Stimulated activated CD8-positive, alpha-beta memory T cell treated with anti-CD3 and anti-CD28 coated beads, Interleukin-15, amount 100 ng/mL, for 1 hour (primary cell): ENCODE results near the gene MRTFA.
A peak's percentile ranks its signal among the peaks of the same experiment; 100 is the strongest.
"Not testable (repeated sequence)": the region's sequence is repeated elsewhere in the genome, so short reads cannot be mapped to it uniquely, and the experiment has no call there.

ENCODE experiments used
- DNase-seq: peaks from one replicate; pipeline ENCODE4 v3.0.0-alpha.2; 2020; ENCODE audit warnings: low read depth

MRTFA gene

DNA sequence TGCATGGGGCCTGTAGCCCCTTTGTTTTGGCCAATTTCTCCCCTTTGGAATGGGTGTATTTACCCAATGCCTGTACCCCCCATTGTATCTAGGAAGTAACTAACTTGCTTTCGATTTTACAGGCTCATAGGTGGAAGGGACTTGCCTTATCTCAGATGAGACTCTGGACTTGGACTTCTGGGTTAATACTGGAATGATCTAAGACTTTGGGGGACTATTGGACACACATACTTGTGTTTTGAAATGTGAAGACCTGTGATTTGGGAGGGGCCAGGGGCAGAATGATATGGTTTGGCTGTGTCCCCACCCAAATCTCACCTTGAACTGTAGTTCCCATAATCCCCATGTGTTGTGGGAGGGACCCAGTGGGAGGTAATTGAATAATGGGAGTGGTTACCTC is 82.5 kb downstream of the MRTFA start:
- not testable (repeated sequence) for DNase-seq

DNA sequence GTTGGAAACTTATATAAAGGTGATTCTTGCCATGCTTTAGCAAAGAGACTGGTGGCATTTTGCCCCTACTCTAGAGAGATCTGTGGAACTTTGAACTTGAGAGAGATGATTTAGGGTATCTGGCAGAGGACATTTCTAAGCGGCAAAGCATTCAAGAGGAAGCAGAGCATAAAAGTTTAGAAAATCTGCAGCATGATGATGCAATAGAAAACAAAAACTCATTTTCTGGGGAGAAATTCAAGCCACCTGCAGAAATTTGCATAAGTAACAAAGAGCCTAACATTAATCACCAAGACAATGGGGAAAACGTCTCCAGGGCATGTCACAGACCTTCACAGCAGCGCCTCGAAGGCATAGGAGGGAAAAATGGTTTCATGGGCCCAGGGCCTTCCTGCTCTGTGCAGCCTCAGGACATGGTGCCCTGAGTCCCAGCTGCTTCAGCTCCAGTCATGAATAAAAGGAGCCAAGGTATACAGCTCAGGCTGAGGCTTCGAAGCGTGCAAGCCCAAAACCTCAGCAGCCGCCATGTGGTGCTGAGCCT is 83.4 kb downstream of the MRTFA start:
- no peak for DNase-seq

DNA sequence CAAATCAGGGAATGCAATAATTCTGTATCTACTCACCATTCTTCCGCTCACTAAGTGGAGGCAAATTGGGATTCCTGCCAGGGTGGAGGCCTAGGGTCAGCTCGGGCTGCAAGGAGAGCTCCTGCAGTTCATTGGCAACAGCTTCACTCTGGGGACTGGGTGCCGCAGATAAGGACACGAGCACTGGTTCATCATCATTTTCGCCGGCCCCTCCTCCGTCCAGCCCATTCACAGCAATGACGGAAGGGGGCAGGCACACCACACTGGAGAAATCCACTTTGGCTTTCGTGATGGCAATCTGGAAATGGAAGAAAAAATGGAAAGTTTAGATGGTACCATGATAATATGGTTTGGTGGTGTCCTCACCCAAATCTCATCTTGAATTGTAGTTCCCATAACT is 84.4 kb downstream of the MRTFA start:
- no peak for DNase-seq

DNA sequence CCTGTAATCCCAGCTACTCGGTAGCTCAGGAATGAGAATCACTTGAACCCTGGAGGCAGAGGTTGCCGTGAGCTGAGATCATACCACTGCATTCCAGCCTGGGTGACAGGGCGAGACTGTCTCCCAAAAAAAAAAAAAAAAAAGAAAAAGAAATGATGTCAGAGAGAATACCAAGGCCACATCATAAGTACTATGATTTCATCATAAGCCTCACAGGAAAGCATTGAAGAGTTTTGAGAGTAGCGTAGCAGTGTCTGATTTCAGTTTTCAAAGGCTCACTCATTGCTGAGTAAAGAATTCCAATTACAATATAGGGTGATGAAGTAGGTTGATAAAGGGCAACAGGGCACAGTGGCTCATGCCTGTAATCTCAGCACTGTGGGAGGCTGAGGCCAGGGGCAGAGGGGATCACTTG is 88.8 kb downstream of the MRTFA start:
- DNase-seq: no peak

DNA sequence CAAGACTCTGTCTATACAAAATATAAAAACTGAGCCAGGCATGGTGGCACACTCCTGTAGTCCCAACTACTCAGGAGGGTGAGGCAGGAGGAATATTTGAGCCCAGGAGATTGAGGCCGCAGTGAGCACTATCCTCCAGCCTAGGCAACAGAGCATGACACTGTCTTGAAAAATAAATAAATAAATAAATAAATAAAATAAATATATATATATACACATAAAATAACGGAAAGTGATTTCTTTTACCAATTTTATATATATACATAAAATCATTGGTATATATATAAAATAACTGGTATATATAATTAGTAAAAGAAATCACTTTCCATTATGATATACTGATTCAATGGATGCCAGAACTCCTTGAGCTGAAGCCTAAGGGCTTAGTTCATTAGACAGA is 91.8 kb downstream of the MRTFA start:
- no peak for DNase-seq

DNA sequence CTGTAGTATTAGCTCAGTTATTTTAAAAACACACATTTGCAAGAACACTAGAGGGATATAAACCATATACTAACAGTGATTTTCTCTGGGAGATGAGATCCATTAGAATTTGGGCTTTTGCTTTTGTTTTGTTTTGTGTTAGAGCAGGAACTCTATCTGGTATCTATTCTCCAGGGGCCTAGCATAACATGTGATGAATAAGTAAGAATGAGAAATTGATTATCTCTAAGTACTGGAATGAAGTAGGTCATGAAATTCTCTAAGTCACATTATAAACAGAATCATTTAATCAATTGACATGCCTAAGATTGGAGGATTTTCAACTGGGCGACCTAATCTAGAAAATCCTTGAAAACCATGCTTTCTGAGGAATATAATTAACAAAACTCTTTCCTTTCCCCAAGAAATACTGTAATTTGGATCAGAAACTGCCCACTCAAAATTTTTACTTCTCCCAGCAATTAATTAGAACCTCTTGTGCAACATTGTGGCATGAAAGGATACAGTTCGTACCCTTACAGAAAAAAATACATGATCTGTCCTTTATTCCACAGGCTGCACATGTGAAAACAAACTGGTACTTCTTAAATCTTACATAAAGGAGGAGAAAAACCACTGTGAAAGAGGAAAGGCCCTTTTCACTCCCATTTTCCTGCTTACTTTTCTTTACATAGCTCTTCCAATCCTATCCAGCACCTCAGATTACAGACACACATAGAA is 93.5 kb downstream of the MRTFA start:
- DNase-seq: no peak

DNA sequence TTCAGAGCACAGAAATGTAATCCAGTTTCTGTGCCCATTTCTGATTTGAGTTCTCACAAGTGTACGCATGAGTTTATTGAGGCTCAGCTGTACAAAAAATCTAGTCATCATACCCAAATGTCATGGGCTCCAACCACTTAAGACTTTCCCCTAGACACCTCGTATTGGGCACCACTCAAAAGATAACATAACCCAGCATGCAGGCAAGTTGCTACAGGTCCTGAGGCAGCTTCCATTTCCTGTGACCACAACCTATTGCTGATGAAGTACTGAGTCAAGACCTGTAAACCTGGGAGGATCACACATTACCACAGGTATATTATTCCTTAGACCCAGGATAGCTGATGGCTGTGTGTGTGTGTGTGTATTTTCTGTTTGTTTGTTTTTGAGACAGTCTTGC is 95.2 kb downstream of the MRTFA start:
- DNase-seq: no peak

DNA sequence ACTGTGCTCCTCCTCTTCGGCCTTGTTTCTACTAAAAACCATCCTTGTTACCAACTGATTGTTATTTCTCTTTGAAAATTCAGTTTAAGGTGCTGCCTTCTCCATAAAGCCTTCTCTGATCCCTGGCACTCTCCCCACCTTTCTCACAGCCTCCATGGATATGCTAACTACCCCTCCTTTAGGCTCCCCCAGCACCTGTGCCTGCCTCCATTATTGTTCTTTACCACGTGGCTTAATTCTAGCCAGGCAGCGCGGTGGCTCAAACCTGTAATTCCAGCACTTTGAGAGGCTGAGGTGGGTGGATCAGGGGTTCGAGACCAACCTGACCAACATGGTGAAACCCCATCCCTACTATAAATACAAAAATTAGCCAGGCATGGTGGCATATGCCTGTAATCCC is 96.3 kb downstream of the MRTFA start:
- DNase-seq: no peak

DNA sequence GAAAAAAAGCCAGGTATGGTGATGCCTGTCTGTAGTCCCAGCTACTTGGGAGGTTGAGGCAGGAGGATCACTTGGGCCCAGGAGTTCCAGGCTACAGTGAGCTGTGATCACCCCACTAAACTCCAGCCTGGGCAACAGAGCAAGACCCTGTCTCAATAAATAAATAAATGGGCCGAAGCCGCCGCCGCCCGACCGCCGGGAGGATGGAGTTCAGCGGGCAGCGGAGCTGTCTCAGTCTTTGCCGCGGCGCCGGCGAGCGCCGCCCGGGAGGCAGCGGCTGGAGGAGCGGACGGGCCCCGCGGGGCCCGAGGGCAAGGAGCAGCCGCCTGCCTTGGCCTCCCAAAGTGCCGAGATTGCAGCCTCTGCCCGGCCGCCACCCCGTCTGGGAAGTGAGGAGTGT is 100.4 kb downstream of the MRTFA start:
- not testable (repeated sequence) for DNase-seq

DNA sequence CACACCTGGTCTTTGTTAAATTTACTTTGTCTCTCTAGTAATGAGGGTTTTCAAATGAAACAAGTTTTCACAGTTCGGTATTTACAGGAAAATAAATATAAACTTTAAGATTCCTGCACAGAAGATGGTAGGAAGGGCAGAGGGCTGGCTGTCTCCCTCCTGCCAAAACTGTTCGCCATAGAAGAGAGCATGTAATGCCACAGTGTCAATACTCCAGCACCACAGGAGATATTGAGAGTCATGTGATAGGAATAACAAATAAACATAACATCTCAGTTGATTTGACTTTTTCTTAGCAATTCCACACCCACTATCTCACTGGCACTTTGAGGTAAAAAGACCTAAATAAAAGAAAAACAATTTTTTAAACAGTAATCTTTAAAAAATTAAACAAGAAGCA is 100.9 kb downstream of the MRTFA start:
- no peak for DNase-seq

DNA sequence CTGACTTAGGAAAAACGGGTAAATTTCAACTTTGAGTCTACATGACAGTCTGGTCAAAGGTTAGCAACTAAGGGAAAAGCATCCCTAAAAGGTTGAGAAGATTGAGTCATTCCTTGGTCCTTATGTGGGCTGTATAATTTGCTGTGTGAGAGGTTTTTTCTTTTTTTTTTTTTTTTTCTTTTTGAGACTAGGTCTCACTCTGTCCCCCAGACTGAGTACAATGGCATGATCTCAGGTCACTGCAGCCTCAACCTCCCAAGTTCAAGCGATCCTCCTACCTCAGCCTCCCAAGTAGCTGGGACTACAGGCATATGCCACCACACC is 101.4 kb downstream of the MRTFA start:
- no peak for DNase-seq

DNA sequence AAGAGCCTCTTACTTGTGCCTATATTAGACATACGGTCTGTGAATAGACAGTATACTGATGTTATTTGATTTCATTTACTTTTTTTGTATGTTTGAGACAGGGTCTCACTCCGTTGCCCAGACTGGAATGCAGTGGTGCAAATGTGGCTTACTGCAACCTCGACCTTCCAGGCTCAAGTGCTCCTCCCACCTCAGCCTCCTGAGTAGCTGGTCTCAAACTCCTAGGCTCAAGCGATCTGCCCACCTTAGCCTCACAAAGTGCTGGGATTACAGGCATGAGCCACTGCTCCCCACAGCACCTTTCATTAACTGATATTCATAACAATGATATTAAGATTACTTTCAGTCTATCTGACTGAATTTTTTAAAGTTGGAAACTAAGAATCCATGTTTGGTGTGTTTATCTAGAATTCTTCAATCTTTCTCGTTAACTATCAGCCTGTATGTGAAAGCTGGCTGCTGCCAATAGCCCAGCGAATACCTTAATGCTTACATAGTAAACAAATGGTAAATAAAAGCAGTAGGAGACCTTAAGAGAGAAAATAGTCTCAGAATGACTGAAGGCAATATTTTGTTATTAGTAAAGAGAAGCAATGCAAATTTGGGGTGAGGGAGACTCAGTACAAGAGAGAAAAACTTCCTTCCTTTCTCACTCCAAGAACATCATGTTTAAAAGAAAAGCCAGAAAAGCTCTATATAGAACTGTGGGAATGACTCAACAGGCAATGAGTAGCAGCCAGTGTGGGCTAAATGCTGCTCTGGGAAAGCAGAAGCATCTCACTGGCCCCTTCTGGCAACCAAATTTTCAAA is 101.9 kb downstream of the MRTFA start:
- no peak for DNase-seq

DNA sequence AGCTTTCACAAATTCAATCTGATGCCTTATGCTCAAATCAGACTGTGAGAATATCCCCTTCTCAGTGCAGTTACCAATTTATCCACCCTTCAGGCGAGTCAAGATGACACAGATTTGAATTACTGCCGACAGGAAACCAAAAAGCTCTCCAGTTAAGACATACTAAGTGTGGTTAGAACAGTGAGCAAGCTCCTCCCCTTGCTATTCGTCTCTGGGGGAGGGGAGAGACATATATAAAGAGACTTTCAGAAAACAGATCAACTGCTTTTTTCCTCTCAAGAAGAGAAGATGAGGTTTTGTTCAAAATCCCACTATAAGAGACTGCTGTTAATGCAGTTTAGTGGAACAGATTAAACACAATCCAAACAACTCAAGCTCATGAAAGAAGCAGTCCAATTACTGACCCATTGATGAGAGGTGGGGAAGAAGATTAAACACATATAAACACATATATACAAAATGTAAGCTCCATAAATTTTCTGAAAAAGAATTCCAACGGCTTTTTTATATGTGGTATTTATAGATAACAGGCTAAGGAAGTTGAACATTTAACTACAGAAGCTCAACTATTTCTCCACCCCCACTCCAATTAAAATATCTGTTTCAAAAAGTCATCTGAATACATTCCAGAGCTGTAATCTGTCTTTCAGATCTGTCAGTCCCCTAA is 102.7 kb downstream of the MRTFA start:
- peak; percentile 24 for DNase-seq

DNA sequence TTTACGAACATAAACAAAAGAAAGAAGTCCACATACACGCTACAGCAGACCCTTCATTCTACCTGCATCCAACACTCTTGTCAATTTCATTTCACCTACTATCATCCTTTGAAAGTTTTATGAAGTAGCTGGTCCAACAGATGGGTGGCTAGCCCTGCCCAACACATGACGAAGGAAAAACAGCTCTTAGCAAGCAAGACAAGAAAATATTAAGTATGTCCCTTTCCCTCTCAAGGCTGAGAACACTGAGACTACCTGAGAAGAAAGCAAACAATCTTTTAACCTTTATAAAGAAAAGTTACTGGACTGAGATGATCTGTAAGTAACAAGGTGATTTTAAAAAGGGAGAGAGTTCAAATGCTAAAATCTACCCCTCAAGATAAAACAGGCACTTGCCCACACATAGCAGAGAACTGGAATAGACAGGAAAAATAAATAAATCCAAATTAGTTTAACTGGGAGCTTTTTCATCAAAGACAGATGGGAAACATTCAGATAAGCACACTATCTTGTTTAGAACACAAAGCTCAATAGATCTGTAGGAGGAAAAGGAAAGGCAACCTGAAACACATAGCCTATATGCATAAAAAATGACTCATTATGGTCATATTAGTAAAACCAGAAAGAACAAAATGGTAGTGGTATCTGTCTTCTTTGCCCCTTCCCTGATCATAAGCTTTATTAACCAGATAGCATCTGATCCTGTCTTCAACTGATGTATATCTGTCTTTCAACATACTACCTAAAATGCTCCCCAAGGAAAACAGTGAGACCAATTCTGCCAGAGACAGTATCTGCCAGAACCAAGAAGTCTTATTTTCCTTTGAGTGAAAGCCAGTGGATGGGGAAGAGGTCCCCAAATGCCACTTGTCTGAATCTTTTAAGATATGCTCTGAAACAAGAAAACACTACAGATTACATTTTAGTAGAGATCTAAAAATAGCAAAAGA is 104.3 kb downstream of the MRTFA start:
- no peak for DNase-seq

DNA sequence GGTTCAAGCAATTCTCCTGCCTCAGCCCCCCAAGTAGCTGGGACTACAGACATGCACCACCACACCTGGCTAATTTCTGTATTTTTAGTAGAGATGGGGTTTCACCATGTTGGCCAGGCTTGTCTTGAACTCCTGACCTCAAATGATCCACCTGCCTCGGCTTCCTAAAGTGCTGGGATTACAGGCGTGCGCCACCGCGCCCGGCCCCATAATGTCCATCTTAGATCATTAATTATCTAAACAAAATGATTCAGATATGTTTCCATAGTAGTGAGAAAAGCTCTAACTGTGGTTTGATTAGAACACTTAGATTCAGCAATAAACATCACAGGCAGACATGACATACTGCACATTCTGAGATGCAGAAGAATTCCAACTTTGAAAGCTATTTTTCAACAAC is 106.1 kb downstream of the MRTFA start:
- not testable (repeated sequence) for DNase-seq

DNA sequence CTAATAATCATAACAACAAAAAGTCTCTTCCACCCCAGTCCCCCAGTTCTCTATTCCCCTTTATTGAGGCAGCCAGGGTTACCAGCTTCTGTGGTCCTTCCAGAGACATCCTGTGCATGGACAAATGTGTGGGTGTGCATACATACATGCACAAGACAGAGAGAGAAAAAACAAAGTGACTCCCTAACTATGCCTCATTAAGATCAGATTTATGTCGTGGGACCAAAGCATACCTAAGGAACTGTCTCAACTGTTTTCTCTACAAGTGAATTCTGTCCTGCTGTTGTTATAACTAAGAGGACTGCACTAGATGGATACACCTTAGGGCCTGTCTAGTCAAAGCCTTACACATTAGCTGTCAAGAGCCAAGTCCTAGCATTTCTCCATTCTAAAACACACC is 106.7 kb downstream of the MRTFA start:
- no peak for DNase-seq

DNA sequence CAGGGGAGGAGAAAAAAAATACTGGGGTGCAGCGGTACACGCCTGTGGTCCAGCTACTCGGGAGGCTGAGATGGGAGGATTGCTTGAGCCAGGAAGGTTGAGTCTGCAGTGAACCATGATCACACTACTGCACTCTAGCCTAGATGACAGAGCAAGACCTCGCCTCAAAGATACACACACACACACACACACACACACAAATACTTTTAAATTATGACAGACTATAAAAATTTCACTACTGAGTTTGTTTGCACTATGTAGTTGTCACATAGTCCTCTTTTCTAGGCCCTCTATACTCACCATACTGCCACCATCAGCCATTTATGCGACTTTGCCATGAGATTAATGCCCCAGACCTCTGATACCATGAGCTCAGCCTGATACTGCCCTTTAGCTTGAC is 109.6 kb downstream of the MRTFA start:
- no peak for DNase-seq

DNA sequence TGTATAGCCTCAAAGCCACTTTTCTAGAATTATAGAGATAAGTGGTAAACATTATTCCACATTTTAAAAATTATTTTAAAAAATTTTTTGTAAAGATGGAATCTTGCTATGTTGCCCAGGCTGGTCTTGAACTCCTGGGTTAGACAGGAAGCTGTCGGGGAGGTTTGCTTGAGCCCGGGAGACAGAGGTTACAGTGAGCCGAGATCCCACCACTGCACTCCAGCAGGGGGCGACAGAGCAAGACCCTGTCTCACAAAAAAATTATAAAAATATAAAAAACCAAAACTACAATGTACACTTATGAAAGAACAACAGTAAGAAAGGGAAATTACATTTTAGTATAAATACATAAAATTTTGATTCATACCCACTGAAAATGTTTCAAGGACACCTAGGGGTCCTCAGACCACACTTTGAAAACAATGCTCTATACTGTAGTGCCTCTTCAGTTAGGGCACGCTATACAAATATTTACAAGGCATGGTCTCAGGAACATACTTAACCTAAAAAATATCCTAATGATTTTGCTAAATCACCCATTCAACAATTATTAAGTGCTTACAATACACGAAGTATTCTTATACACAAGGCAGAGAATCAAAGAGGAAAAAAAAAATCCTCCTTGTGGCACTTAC is 111.2 kb downstream of the MRTFA start:
- peak; percentile 58 for DNase-seq

DNA sequence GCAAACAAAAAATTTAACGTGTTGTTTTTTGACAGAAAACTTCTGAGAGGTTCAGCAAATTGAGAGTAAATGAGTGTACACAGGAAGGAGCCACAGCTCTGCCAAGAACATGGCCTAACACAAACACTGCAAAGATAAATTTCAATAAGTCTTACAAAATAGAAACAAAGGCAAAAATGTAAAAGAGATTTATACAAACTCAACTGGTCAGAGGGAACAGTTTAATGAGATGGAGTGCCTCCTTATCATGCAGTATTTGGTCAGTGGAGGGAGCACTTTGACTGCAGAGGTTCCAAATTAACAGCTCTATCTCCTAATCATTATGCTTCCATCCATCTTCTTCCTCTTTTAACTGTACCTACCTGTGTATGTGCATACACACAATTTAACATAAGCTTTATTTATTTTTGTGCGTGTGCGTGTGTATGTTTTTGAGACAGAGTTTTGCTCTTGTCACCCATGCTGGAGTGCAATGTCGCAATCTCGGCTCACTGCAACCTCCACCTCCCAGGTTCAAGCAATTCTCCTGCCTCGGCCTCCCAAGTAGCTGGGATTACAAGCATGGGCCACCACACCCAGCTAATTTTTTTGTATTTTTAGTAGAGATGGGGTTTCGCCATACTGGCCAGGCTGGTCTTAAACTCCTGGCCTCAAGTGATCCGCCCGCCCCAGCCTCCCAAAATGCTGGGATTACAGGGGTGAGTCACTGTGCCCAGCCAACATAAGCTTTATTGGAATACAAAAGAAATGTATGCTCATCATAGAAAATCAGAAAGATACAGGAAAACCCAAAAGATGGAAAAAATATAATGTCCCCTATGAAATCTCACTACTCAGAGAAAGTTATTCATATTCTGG is 111.9 kb downstream of the MRTFA start:
- DNase-seq: no peak

DNA sequence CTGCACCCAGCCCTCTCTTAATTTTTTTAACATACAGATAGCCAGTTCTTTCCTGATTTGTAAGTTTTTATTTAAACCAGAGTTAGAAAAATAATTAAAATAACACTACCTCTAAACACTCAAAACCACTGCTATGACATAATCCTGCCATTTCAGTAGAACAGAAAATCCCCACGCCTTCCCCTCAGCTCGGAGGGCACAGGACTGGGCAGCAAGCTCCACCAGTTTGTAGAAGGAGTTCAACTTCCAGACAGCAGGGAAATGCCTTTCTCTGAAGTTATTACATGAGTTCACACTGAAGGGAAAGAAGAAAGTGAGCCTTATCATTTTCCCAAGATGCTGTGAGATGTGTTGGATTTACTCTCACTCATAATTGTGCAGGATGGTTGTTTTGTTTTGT is 114.4 kb downstream of the MRTFA start:
- no peak for DNase-seq
